Fibroblast of gingiva (primary cell): ENCODE results near the gene NTM.

Experiments
- DNase-seq: peaks from one replicate; pipeline ENCODE4 v3.0.0-alpha.2; 2011; ENCODE audit warnings: low read depth

NTM gene

DNA sequence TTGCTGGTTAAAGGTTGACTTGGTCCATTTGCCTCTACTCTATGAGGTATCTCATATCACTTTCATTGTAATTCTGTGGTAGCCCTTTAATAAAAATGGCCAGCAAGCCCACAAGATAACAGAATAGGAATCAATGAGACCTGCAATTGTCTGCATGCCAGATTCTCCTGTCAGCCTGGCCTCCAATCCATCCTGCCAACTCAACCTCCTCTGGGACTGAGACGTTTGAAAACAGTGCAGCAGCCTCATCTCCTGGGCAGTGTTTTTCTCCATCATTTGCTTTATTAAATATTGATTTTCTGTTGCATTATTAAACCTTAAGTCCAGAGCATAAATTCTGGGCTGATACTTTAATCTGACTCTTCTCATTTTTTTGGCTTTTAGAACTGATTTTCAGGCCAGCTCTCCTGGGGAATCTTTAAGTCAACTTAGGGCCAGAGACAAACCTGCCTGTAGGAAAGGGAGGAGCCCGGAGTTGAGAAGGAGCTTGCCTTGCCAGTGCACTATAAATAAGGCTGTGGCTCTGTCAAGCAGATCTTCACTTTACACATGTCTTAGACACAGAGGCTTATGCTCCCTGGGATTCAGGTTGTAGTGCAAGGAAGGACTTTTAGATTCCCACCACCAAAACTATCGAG is 798.0 kb downstream of the NTM start:
- DNase-seq, result no peak

DNA sequence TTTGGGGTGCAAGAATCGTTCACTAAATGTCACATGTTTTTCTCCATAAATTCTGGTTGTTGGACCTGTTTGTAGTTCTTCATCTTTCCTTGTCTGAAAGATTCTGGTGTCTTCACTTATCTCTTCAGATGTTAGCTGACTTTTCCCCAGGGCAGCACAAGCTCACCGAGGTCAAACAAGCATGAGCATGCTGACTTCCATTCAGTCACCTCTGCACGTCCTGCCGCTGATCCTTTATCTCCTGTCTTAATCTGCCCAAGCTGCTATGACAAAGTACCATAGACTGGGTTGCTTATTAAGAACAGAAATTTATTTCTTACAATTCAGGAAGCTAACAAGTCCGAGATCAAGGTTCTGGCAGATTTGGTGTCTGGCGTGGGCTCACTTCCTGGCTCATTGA is 800.6 kb downstream of the NTM start:
- no peak for DNase-seq

DNA sequence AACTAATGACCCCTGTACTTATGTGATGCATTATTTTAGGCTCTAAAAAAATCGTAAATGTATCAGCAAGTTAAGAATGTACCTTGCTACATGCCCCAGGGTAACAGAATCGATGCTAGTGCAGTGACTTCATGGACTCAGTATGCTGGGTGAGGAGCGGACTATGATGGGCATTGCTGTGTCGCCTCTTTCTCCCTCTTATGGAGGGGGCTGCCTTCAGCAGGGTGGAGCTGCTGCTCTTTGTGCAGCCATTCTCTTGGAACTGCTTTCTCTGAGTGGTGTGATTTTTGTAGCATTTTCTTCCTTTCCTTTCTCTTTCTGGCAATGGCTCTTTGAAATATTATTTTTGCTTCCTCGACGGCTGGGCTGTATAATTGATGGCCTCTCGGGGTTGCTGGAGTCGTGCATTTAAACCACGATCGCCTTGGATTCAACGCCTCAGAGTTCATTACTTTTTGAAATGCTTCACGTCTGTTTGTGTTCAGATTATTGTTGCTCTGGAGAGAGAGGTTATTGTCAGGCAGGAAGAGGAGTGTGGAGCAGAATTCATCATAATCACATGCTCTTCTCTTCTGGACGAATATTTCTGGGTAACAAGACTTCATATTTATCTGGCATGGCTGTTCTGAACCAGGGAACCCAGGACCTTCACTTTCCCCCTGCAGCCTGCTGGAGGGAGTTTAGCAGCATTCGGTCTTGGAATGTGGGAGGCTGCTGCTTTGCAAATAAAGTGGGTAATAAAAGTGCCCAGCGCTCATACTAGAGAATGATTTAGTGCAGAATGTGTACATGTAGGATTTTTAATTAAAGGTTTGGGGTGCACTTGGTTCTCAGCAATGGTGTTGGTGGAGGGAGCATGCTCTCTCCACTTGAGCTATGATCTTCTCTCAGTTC is 804.2 kb downstream of the NTM start:
- DNase-seq, result no peak

DNA sequence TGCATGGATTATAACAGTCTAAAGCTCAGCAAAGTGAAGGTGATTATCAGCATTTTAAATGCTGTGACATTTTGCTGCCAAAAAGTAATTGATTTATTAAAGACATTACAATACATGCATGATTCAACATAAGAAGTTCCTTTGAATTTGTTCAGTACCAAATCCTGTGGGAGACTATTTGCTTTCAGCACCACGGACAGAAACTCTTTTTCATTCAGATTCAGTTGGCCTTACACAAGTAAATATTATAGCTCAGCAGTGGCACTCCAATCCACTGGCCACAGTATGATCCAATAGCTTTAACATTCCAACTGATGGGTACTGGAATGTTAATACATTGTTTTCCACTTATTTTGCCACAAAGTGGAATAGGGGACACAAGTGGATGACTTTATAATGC is 806.7 kb downstream of the NTM start:
- DNase-seq, result peak; percentile 32

DNA sequence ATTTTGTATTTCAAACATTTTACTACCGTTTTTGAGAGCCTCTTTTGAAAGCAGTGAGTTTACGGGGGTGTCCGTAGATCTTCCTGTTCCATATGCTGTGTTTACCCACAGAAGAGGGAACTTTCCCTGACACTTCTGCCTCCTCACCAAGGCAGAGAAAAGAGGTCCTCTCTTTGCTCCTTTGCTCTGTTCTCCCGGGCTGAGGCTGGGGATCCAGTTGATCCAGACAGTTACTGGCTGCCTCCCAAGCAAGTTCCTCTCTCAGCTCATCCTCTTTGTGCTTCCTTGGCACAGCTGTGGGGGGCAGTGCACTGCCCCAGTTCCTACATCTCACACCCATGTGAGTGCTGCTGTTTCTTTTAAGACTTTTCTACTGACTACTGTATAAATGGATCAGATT is 813.7 kb downstream of the NTM start:
- no peak for DNase-seq

DNA sequence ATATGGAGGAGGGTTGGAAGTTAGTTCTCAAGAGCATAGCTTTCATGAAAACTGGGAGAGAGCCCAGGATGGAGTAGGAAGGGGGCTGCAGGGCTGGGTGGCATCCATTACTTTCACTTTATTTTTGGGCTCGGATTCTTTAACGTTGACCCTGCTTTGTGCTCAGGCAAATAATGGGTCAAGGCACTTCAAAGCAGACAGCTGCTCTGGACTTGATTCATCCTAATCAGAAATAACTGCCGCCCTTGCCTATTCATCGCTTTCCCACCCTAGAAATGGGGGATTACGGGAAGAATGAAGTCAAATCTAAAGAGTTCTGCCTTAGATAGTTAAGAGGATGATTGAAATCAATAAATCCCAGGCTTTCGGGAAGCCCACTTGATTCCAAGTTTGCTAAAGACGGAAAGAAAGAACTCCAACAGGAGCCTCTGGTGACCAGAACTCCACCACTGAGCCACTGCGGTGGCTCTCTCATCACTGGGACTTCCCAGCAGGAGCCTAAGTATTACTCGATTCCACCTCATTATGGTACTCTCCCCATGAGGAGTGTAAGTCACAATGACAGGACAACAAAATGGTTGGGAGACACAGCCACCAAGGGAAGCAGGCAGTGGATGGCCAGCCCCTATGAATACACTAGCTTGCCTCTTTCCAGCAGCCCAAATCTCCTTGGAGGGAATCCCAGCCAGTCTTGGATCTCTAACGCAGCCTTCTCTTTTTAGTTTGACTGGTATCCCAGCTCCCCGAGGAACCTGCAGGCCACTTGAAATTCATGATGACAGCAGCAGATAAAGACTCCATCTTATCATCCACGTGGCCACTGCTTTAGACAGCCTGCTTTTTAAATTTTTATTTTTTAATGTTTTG is 815.5 kb downstream of the NTM start:
- DNase-seq, result no peak

DNA sequence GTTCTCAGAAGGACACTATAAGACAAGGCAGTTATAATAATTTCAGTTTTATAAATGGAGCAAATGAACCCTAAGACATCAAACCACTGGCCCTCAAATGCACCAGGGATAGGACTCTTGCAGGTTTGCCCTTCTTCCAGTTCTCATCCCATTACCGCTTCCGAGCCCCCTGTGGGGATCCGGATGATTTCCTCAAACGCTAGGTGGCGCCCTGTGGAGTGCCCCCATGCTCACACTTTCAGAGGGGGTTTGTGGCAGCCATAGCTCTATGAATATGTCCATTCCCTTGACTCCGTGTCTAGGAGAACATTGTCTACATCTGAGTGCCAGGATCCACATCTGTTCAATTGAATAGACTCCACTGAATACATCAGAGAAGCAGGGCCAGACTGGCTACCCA is 816.3 kb downstream of the NTM start:
- DNase-seq, result no peak

DNA sequence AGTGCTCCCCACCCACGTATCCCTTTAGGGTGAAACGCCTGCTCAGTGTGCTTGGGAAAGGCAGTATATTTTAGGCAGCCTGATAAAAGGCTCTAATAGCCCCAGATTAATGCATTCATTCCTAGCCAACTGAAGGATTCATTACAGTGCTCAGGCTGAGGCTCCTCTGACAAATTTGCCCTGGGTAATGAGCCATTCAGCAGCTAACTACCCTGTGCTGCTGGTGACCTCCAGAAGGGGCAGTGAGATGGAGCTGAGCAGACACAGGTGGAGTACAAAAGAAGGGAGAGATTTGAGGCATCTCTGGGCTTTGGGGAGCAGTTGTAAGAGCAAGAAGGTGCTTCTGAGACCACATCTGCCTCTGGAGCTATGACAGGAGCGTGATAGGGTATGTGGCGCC is 817.0 kb downstream of the NTM start:
- DNase-seq, result no peak

DNA sequence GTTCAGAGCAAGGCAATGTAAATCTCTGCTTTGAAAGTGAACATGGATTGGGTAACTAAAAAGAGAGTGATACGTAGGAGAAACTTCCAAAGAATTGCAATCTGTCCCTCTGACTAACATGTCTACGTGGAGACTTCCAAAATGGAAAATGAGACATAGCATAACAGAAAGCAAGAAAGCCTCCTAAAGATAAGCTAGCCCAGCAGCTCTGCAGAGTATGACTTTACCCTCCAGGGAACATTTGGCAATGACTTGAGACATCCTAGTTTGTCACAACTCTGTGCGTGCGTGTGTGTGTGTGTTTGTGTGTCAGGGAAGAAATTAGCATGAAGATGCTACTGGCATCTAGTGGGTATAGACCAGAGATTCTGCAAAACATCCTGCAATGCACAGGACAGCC is 817.4 kb downstream of the NTM start:
- DNase-seq, result peak; percentile 7

DNA sequence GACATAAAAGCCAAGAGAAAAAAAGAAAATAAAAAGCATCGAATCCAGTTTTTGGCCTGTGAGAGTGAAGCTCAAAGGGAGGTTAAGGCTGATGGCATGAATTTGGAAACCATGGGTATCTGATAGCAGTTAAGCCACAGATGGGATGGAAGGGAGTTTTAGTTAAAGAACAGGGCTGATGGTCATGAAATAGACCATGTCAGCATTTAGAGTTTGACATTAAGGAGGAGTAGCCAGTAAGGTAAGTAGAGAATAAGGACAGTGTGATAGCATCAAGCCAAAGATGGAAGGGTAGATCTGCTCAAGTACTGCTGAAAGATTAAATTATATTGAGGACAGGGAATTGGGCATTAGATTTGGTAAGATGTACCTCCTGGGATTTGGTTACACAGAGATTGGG is 826.5 kb downstream of the NTM start:
- no peak for DNase-seq

DNA sequence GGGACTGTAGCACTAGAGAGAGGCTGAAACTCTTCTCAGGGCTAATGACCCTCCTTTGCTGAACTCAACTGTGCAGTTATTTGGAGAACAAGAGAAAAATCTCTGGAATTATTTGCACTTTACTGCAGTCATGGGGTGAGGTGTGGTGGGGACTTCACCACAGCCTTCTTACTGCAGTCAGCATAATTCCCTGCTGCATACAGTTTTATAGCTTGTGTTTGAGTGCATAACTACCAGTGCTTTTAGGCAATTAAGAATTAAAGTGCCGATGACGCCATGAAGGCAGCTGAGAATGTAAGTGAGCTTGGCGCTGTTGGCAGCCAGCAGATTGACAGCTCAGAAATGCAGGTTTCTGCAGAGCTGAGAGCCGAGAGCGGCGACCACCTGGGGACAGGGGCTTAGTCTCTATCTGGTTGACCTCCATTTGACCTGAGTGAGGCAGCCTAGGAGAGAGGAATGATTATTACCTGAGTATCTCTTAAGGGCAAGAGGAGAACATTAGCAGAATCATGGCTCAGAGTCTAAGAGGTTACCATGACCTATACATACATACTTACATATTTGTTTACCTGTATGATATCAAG is 830.0 kb downstream of the NTM start:
- no peak for DNase-seq

DNA sequence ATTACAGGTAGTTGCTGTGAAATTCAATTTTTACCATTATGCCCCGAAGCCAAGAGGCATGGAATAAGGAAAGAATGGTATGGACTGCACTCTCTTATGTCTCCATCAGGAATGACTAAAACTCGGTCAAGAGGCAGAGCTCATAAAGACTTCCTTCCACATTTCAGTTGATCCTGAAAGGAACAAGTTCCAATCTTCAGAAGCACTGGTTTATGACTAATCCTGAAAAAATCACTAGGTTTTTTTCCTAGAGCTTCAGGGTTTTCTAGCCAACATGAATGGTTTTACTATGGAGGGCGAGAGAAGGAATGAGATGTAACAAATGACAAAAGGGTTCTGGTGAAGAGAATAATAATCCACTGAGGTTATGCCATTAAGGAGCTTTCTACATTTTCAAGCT is 832.2 kb downstream of the NTM start:
- DNase-seq, result no peak

DNA sequence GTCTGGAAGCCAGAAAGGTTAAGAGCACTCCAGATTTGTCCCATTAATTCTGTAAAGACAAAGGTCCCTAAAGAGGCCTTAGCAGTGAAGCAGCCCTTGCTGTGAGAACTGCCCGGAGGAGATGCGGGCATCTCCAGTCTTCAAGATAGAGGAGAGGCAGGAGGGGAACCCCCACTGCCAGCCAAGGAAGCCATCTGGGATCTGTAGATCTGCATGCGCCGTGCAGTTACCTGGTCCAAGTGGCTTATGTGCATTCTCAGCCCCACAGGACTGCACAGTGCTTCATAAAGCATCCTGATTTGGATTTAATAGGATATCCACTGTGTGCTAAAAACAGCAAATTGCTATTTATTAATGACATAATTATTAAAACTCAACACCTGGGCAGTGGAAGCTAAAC is 834.6 kb downstream of the NTM start:
- no peak for DNase-seq

DNA sequence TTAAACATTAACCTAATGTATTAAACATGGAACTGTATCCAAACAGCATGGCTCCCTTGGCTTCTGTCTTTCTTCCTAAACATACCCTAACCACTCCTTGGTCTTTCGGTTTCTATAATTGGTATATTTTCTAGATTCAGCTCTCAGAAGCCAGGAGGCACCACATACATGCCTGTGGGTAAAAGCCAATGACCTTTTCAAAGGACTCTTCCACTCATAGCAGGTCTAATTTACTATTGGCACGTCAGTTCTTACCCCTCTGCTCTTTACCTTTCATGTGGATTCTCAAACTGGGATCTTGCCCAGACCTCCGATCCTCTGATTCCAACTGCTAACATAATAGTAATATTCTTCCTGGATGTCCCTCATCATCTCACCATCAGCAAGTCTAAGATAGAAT is 835.1 kb downstream of the NTM start:
- no peak for DNase-seq

DNA sequence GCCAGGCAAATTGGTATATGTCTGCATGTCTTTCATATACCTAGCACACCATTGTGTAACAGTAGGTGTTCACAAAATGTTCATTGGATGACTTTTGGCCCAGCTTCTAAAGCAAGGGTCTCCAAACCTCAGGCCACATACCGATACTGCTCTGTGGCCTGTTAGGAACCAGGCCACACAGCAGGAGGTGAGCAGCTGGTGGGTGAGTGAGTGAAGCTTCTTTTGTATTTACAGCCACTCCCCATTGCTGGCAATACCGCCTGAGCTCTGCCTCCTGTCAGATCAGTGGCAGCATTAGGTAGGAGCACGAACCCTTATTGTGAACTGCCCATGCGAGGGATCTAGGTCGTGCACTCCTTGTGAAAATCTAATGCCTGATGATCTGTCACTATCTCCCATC is 836.6 kb downstream of the NTM start:
- DNase-seq, result no peak

DNA sequence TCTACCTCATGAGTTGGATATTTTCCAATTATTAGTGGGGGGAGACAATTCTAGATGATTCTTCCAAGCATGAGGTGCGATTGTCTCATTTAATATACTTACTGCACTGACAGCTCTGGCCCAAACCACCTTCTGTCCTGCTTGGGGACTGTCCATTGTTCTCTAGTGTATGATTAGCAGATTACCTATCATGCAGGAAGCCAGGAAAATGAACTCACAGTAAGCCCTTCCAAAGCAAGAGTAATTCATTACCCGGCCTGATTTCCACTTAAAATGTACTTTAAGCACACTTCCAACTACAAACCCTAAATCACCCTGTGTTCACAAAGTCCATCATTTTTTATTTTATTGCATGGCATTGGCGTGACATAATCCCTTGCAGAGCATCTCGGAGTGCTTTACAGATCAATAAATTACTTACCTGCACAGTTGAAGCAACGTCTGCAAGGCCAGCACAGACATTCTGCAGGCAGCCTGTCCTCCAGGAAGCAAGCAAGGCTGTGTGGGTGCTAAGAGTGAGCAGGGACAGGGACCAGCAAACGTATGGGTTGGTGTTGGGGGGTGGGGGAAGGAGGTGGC is 838.2 kb downstream of the NTM start:
- DNase-seq, result no peak

DNA sequence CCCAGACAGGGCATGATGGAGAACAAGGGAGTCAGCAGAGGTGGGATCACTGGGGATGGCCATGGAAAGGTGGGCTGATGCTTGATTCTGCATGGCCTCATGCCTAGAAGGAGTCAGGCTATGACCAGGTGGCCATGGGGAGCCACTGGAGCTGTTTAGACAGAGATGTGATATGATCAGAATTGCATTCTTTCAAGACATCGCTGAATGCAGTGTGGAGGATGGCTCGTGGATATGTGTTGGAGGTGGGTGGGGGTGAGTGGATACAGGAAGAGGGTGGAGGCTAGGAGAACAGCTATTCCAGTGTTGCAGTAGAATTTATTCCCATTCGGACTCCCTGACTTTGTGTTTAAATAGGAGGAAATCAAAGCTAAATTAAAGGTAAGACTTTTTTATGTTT is 841.1 kb downstream of the NTM start:
- no peak for DNase-seq

DNA sequence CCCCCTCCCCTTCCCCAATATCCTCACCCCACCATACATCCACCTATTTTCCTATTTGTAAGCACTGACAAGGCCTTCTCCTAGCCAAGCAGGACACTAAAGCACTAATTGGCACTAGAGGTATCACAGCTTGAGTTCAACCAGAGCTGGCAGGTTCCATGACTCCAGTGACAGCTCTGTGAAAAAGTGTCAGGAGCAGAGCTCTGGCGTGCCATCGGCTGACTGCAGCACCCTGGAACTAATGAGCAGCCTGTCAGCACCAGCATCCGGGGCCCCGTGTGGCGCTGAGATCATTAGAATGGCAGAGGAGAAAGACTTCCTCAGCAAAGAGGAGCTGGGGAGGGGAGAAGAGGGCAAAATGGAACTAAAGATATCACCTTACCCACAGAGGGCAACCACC is 847.4 kb downstream of the NTM start:
- DNase-seq, result no peak

DNA sequence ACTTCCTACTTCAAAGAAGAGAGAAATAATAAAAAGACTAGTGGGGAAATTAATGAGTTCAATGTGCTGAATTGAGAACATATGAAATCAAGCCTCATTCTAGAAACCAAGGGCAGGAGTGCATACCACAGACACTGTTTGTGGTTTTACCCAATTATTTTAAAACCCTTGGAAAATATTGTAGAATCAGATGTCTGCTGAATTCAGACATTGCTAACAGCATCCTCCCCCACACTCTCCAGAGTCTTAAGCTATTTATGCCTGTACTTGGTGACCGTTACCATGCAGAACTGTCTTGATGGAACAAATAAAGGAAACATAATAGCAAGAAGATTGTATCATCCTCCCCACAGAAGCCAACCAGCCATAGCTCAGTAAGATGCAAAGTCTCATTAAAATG is 850.1 kb downstream of the NTM start:
- DNase-seq, result peak; percentile 91

DNA sequence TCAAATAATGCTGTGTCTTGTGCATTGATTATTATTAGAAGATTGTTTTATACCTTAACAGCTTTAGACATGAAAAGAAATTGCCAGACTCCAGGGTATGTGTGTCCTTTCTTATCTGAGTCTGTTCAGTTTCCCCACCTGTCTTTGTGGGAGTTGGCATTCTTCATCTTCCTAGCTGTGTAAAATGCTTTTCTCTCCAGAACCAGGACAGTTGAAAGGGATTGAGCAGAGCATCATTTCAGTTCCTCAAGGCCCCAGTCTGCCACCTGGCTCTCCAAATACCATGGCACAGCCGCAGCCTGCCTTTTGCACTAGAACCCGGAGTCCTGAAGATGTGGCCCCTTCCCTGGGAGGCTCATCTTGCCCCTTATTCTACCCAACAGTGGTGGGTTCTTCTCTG is 851.9 kb downstream of the NTM start:
- no peak for DNase-seq

DNA sequence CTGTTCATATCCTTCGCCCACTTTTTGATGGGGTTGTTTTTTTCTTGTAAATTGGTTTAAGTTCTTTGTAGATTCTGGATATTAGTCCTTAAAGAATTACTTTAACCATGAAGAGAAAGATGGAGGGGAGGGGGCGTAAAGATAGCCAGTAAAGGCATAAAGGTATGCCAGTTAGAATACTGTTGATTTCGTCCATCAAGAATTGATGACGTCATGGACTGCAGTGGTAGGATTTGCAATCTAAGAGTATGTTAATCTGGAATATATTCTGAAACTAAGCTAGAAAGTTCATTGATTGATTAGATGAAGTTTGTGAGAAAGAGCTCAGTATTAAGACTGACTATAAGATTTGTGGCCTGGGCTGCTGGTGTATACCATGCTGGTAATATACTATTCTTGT is 856.1 kb downstream of the NTM start:
- no peak for DNase-seq

DNA sequence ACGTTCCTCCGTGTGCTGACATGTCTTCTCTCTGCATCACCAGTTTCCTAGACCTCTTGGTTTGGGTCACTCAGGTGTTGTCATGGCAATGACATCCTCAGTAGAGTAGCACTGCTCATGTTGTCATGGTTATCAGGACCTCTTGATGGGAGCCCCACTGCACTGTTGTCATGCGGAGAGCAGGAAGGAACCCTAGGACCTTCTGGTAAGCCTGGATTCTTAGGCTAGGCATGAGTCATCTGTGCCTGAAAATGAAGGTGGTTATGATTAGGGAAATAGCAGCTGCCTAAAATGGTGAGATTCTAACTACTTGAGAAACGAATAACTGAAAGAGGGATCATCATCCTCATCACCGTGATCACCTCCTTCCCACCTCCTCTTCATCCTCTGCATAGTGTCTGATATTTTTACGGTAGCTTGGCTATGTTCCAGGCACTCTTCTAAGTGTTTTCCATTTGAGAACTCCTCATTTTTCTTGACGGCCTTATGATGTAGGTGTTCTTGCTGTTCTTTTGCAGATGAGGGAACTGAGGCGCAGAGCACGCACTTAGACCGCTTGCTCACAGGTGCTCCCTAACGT is 858.4 kb downstream of the NTM start:
- DNase-seq, result no peak
